CD4-positive, CD25-positive, alpha-beta regulatory T cell (primary cell): Measurements from ENCODE around the gene CENPT. TPM values are rescaled to one million over a fixed set of nuclear protein-coding genes. Genes with fewer than 3 reads are reported as not detected.

Experiments
- ATAC-seq, 2 donors: fragments of 150-1000 bp; cut with Tn5 transposase; one replicate each; pipeline ENCODE4 v1.10.0; 2021; ENCODE audit warnings: low read depth in 2 of 2, moderate number of reproducible peaks in 2 of 2, moderate library complexity in 1 of 2
- DNase-seq, 3 donors: peaks; one replicate each; pipeline versions ENCODE4 v3.0.0 to v3.0.0-alpha.2; 2012 to 2022; ENCODE audit warnings: mixed read lengths in 1 of 3
- H3K27ac ChIP-seq: one replicate; pipeline ENCODE4 v1.7.0; 2013; ENCODE audit warnings: mild to moderate bottlenecking, low read length; ENCODE audit not compliant: insufficient read depth, poor library complexity, severe bottlenecking
- H3K27me3 ChIP-seq: one replicate; pipeline ENCODE4 v1.7.0; 2013; ENCODE audit warnings: low read length; ENCODE audit not compliant: control insufficient read depth, insufficient read depth
- H3K36me3 ChIP-seq: one replicate; pipeline ENCODE4 v1.7.0; 2013; ENCODE audit warnings: mild to moderate bottlenecking, low read length, moderate library complexity; ENCODE audit not compliant: control insufficient read depth, insufficient read depth
- H3K4me1 ChIP-seq: 2 replicates; pipeline ENCODE4 v1.7.0; 2013; ENCODE audit warnings: mild to moderate bottlenecking, low read length; ENCODE audit not compliant: insufficient read depth, control insufficient read depth, poor library complexity, severe bottlenecking
- H3K4me3 ChIP-seq: one replicate; pipeline ENCODE4 v1.7.0; 2013; ENCODE audit warnings: low read depth, mild to moderate bottlenecking, low read length, moderate library complexity
- H3K9me3 ChIP-seq, 2 experiments: 1 replicate in 1 of 2; 2 replicates in 1 of 2; pipeline ENCODE4 v1.7.0; 2013; ENCODE audit warnings: low read length in 2 of 2, mild to moderate bottlenecking in 1 of 2, moderate library complexity in 1 of 2; ENCODE audit not compliant: control insufficient read depth in 2 of 2
- H3K27ac Mint-ChIP-seq, 3 donors: one replicate each; pipeline ENCODE4 v1.8.0; 2020 to 2022; ENCODE audit warnings: mild to moderate bottlenecking in 3 of 3, mixed read lengths in 3 of 3, moderate library complexity in 2 of 3
- H3K27me3 Mint-ChIP-seq: one replicate; pipeline ENCODE4 v1.8.0; 2022; ENCODE audit warnings: mild to moderate bottlenecking, mixed read lengths
- H3K36me3 Mint-ChIP-seq: one replicate; pipeline ENCODE4 v1.8.0; 2020; ENCODE audit warnings: mixed read lengths
- H3K4me1 Mint-ChIP-seq, 4 donors: one replicate each; pipeline ENCODE4 v1.8.0; 2020 to 2022; ENCODE audit warnings: mixed read lengths in 4 of 4, mild to moderate bottlenecking in 1 of 4
- H3K4me3 Mint-ChIP-seq, 4 donors: one replicate each; pipeline ENCODE4 v1.8.0; 2020 to 2022; ENCODE audit warnings: mild to moderate bottlenecking in 4 of 4, mixed read lengths in 4 of 4, moderate library complexity in 3 of 4
- H3K9me3 Mint-ChIP-seq, 7 donors: one replicate each; pipeline ENCODE4 v1.8.0; 2020 to 2022; ENCODE audit warnings: mixed read lengths in 7 of 7, mild to moderate bottlenecking in 3 of 7, moderate library complexity in 2 of 7
- polyA plus RNA-seq, 4 donors: library from polyadenylated mRNA; unstranded; fragments of 300-500 nt; fragmentation: Illumina TruSeq; gene quantifications; one replicate each; pipeline ENCODE4 v1.2.3, GENCODE V29; 2021
- total RNA-seq: library from RNA; stranded (reverse); gene quantifications from one replicate; pipeline ENCODE4 v1.2.3, GENCODE V29; 2022

The CENPT gene
- total and polyA plus RNA-seq, 5 donors from 2014 or later = 13.5 to 79.9 (median 15.2) TPM

DNA sequence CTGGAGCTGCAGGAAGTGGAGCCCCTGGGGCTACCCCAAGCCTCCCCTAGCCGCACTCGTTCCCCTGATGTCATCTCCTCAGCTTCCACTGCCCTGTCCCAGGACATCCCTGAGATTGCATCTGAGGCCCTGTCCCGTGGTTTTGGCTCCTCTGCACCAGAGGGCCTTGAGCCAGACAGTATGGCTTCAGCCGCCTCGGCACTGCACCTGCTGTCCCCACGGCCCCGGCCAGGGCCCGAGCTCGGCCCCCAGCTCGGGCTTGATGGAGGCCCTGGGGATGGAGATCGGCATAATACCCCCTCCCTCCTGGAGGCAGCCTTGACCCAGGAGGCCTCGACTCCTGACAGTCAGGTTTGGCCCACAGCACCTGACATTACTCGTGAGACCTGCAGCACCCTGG, 33.1 kb upstream of the CENPT start:
- Mint-ChIP-seq H3K27me3 (no peaks in the 10 kb centered on the region), H3K36me3 (peaks cover 28% of the 10 kb centered on the region), H3K9me3 (no peaks in the 10 kb centered on the region), H3K27ac (peak overlapping the region in 1 of 3 donors; percentile 5), H3K4me3 (peak overlapping the region in 1 of 4 donors; percentile 80), H3K4me1 (peaks cover 0 to 10% (median 4%) of the 10 kb centered on the region in 4 donors)
- Histone ChIP-seq H3K4me3 (no peak overlapping the region), H3K27me3 (no peaks in the 10 kb centered on the region), H3K4me1 (peaks cover 5% of the 10 kb centered on the region), H3K36me3 (peaks cover 84% of the 10 kb centered on the region), H3K27ac (no peak overlapping the region), H3K9me3 (no peaks in the 10 kb centered on the region)
- ATAC-seq (no peak), DNase-seq (no peak)

DNA sequence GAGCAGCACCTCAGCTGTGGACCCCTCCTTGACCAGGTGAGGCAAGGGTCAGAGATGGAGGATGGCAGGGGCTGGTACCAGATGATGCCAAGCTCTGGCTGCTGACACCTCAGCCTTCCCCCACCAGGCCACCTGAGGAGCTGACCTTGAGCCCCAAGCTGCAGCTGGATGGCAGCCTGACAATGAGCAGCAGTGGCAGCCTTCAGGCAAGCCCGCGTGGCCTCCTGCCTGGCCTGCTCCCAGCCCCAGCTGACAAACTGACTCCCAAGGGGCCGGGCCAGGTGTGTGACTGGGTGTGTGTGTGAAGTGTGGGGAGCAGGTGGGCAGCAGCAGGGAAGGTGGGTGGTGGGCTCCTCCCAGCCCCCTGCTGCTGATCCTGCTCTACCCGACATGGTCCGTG, 32.4 kb upstream of the CENPT start:
- H3K27me3 Mint-ChIP-seq = no peaks in the 10 kb centered on the region
- no peak overlapping the region for H3K4me3 ChIP-seq
- H3K4me1 ChIP-seq = peaks cover 11% of the 10 kb centered on the region
- DNase-seq (no peak), ATAC-seq (no peak)
- peaks cover 84% of the 10 kb centered on the region for H3K36me3 ChIP-seq
- peaks cover 0 to 16% (median 10%) of the 10 kb centered on the region in 4 donors for H3K4me1 Mint-ChIP-seq
- H3K36me3 Mint-ChIP-seq = peaks cover 33% of the 10 kb centered on the region
- H3K9me3 ChIP-seq = no peaks in the 10 kb centered on the region
- no peak overlapping the region for H3K27ac ChIP-seq
- H3K9me3 Mint-ChIP-seq = no peaks in the 10 kb centered on the region
- no peak overlapping the region for H3K4me3 Mint-ChIP-seq
- no peaks in the 10 kb centered on the region for H3K27me3 ChIP-seq
- H3K27ac Mint-ChIP-seq = no peak overlapping the region

DNA sequence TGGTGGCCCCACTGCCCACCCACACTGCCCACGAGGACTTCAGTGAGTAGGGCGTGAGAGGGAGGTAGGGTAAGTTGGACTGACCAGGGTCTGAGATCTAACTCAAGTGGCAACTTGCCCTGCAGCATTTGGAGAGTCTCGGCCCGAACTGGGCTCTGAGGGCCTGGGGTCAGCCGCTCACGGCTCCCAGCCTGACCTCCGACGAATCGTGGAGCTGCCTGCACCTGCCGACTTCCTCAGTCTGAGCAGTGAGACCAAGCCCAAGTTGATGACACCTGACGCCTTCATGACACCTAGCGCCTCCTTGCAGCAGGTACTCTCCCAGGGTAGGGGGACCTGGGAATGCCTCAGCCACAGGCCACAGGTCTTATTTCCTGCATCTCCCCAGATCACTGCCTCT, 32.0 kb upstream of the CENPT start:
- no peaks in the 10 kb centered on the region for H3K9me3 ChIP-seq
- no peak overlapping the region for H3K4me3 ChIP-seq
- no peaks in the 10 kb centered on the region for H3K27me3 ChIP-seq
- Mint-ChIP-seq H3K4me1 (peaks cover 0 to 21% (median 12%) of the 10 kb centered on the region in 4 donors), H3K9me3 (no peaks in the 10 kb centered on the region), H3K36me3 (peaks cover 33% of the 10 kb centered on the region), H3K27ac (no peak overlapping the region), H3K4me3 (no peak overlapping the region), H3K27me3 (no peaks in the 10 kb centered on the region)
- peaks cover 16% of the 10 kb centered on the region for H3K4me1 ChIP-seq
- H3K36me3 ChIP-seq = peaks cover 84% of the 10 kb centered on the region
- ATAC-seq = no peak
- no peak for DNase-seq
- H3K27ac ChIP-seq = no peak overlapping the region

DNA sequence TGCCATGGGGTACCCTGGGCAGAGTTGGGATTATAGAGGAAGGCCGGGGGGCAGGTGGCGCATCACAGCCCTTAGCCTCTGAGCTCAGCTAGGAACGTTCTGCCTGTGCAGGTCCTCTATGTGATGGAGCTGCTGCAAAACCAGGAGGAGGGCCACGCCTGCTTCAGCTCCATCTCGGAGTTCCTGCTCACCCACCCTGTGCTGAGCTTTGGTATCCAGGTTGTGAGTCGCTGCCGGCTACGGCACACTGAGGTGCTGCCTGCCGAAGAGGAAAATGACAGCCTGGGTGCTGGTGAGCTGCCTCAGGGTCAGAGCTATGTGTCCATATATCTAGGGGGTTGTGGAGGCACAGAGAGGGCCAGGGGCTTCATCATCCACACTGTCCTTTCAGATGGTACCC, 31.4 kb upstream of the CENPT start:
- Mint-ChIP-seq H3K27ac (no peak overlapping the region), H3K9me3 (no peaks in the 10 kb centered on the region), H3K27me3 (no peaks in the 10 kb centered on the region), H3K4me1 (peaks cover 6 to 27% (median 18%) of the 10 kb centered on the region in 4 donors), H3K36me3 (peaks cover 33% of the 10 kb centered on the region), H3K4me3 (no peak overlapping the region)
- no peak for ATAC-seq
- no peak overlapping the region for H3K4me3 ChIP-seq
- no peaks in the 10 kb centered on the region for H3K9me3 ChIP-seq
- DNase-seq = no peak
- H3K36me3 ChIP-seq = peaks cover 80% of the 10 kb centered on the region
- peaks cover 22% of the 10 kb centered on the region for H3K4me1 ChIP-seq
- H3K27me3 ChIP-seq = no peaks in the 10 kb centered on the region
- H3K27ac ChIP-seq = no peak overlapping the region

- Mint-ChIP-seq H3K27ac (no peak overlapping the region), H3K36me3 (peaks cover 28% of the 10 kb centered on the region), H3K4me3 (no peak overlapping the region), H3K9me3 (no peaks in the 10 kb centered on the region), H3K4me1 (peaks cover 11 to 33% (median 21%) of the 10 kb centered on the region in 4 donors), H3K27me3 (no peaks in the 10 kb centered on the region)
- H3K4me3 ChIP-seq = no peak overlapping the region
- H3K27ac ChIP-seq = no peak overlapping the region
- H3K36me3 ChIP-seq = peaks cover 74% of the 10 kb centered on the region
- DNase-seq (no peak), ATAC-seq (no peak)
- no peaks in the 10 kb centered on the region for H3K9me3 ChIP-seq
- peaks cover 28% of the 10 kb centered on the region for H3K4me1 ChIP-seq
- H3K27me3 ChIP-seq = no peaks in the 10 kb centered on the region
Observed at GRCh38 chr16:67878232-67878631, 30.7 kb upstream of the CENPT start.

DNA sequence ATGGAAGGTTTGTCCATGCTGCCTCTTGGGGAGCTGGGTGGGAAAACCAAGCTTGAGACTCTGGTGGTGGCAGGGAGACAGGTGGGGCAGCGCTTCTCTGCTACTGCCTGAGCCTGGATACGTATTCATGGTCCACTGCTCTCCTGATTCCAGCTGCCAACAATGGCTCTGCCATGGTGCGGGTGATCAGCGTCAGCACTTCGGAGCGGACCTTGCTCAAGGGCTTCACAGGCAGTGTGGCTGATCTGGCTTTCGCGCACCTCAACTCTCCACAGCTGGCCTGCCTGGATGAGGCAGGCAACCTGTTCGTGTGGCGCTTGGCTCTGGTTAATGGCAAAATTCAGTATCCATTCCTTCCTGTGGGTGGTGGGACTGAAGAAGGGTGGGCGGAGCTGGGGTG, 29.6 kb upstream of the CENPT start:
- no peak overlapping the region for H3K4me3 ChIP-seq
- Mint-ChIP-seq H3K4me1 (peaks cover 11 to 42% (median 24%) of the 10 kb centered on the region in 4 donors), H3K27me3 (no peaks in the 10 kb centered on the region), H3K9me3 (no peaks in the 10 kb centered on the region), H3K36me3 (peaks cover 24% of the 10 kb centered on the region), H3K4me3 (no peak overlapping the region), H3K27ac (no peak overlapping the region)
- H3K27me3 ChIP-seq = no peaks in the 10 kb centered on the region
- H3K4me1 ChIP-seq = peaks cover 36% of the 10 kb centered on the region
- no peak for ATAC-seq
- no peak overlapping the region for H3K27ac ChIP-seq
- peaks cover 62% of the 10 kb centered on the region for H3K36me3 ChIP-seq
- DNase-seq = no peak
- no peaks in the 10 kb centered on the region for H3K9me3 ChIP-seq

DNA sequence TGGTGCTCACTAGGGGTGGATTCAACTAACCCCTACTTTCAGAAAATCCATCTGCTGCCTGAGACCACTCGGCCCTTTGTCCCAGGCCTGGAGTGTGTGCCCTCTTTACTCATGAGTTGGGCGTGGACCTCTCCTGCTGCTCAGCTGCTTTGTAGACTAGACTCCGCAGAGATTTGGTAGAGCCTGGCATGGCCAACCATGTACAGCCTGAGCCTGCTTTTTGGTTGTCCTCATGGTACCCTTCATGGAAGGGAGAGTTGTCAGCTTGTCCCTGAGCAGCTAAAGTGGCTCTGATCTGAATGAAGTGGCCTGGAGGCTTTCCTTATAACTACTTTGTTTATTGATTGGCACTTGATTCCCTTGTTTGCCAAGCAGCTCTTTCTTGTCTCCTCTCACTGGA, 26.9 kb upstream of the CENPT start:
- H3K27ac ChIP-seq = no peak overlapping the region
- H3K27me3 ChIP-seq = no peaks in the 10 kb centered on the region
- no peaks in the 10 kb centered on the region for H3K9me3 Mint-ChIP-seq
- DNase-seq (no peak), ATAC-seq (no peak)
- H3K9me3 ChIP-seq = no peaks in the 10 kb centered on the region
- H3K27me3 Mint-ChIP-seq = no peaks in the 10 kb centered on the region
- H3K36me3 ChIP-seq = peaks cover 43% of the 10 kb centered on the region
- H3K27ac Mint-ChIP-seq = peak overlapping the region; percentile 56 to 93 (median 90)
- peaks cover 11 to 43% (median 24%) of the 10 kb centered on the region in 4 donors for H3K4me1 Mint-ChIP-seq
- peak overlapping the region; percentile 92 to 96 (median 93) for H3K4me3 Mint-ChIP-seq
- H3K4me3 ChIP-seq = peak overlapping the region; percentile 92
- H3K4me1 ChIP-seq = peaks cover 36% of the 10 kb centered on the region
- peaks cover 30% of the 10 kb centered on the region for H3K36me3 Mint-ChIP-seq
